Naive thymus-derived CD4-positive, alpha-beta T cell (primary cell): Measurements from ENCODE around the gene ALKBH4. TPM values are rescaled to one million over a fixed set of nuclear protein-coding genes. Genes with fewer than 3 reads are reported as not detected.
A peak's percentile ranks its signal among the peaks of the same experiment; 100 is the strongest.
"Not testable (repeated sequence)": the region's sequence is repeated elsewhere in the genome, so short reads cannot be mapped to it uniquely, and the experiment has no call there.

Experiments
- ATAC-seq: fragments of 150-1000 bp; cut with Tn5 transposase; 2 replicates; pipeline ENCODE4 v1.10.0; 2021; ENCODE audit warnings: mild to moderate bottlenecking, moderate library complexity
- CTCF ChIA-PET: fragments of 350-600 bp; sonication (Branson Sonifier 250); formaldehyde crosslinking; loops from one replicate; lab custom pipeline; 2021; ENCODE audit warnings: antibody characterized with exemption; lab: Charles Lee
- POLR2A ChIA-PET: fragments of 350-600 bp; sonication (Branson Sonifier 250); formaldehyde crosslinking; loops from one replicate; lab custom pipeline; 2021; ENCODE audit warnings: antibody characterized with exemption, inconsistent platforms; lab: Charles Lee
- DNase-seq, 9 donors: peaks; one replicate each; pipeline versions ENCODE4 v3.0.0 to v3.0.0-alpha.2; 2020 to 2022; ENCODE audit warnings: mixed read lengths in 1 of 9
- H3K27ac ChIP-seq: one replicate; pipeline ENCODE4 v1.7.0; 2013; ENCODE audit warnings: mild to moderate bottlenecking, low read depth, low read length, moderate library complexity
- H3K27me3 ChIP-seq, 2 donors: one replicate each; pipeline ENCODE4 v1.7.0; 2013; ENCODE audit warnings: low read length in 2 of 2, mild to moderate bottlenecking in 2 of 2, moderate library complexity in 2 of 2; ENCODE audit not compliant: control insufficient read depth in 2 of 2, insufficient read depth in 2 of 2
- H3K36me3 ChIP-seq, 3 experiments: 1 replicate in 2 of 3; 2 replicates in 1 of 3; pipeline ENCODE4 v1.7.0; 2013; ENCODE audit warnings: low read length in 3 of 3, mild to moderate bottlenecking in 3 of 3, moderate library complexity in 1 of 3; ENCODE audit not compliant: insufficient read depth in 3 of 3, control insufficient read depth in 2 of 3
- H3K4me1 ChIP-seq, 2 donors: one replicate each; pipeline ENCODE4 v1.7.0; 2013; ENCODE audit warnings: low read length in 2 of 2, mild to moderate bottlenecking in 2 of 2, moderate library complexity in 1 of 2; ENCODE audit not compliant: control insufficient read depth in 2 of 2, insufficient read depth in 2 of 2
- H3K4me3 ChIP-seq: 2 replicates; pipeline ENCODE4 v1.7.0; 2013; ENCODE audit warnings: mild to moderate bottlenecking, low read length
- H3K9me3 ChIP-seq, 3 experiments: 1 replicate in 2 of 3; 2 replicates in 1 of 3; pipeline ENCODE4 v1.7.0; 2013; ENCODE audit warnings: low read length in 3 of 3; ENCODE audit not compliant: control insufficient read depth in 2 of 3
- H3K27ac Mint-ChIP-seq, 9 donors: one replicate each; pipeline ENCODE4 v1.8.0; 2020 to 2022; ENCODE audit warnings: mixed read lengths in 9 of 9, mild to moderate bottlenecking in 8 of 9, moderate library complexity in 5 of 9, inconsistent platforms in 2 of 9
- H3K27me3 Mint-ChIP-seq, 5 donors: one replicate each; pipeline ENCODE4 v1.8.0; 2021 to 2022; ENCODE audit warnings: mixed read lengths in 5 of 5, mild to moderate bottlenecking in 1 of 5
- H3K36me3 Mint-ChIP-seq, 5 donors: one replicate each; pipeline ENCODE4 v1.8.0; 2020 to 2022; ENCODE audit warnings: mixed read lengths in 5 of 5, mild to moderate bottlenecking in 3 of 5, inconsistent platforms in 1 of 5
- H3K4me1 Mint-ChIP-seq, 7 donors: one replicate each; pipeline ENCODE4 v1.8.0; 2020 to 2022; ENCODE audit warnings: mixed read lengths in 7 of 7, mild to moderate bottlenecking in 3 of 7, inconsistent platforms in 1 of 7
- H3K4me3 Mint-ChIP-seq, 10 donors: one replicate each; pipeline ENCODE4 v1.8.0; 2020 to 2022; ENCODE audit warnings: mild to moderate bottlenecking in 10 of 10, mixed read lengths in 10 of 10, moderate library complexity in 6 of 10, inconsistent platforms in 2 of 10
- H3K9me3 Mint-ChIP-seq, 11 donors: one replicate each; pipeline ENCODE4 v1.8.0; 2020 to 2022; ENCODE audit warnings: mixed read lengths in 11 of 11, mild to moderate bottlenecking in 4 of 11, inconsistent platforms in 1 of 11, moderate library complexity in 1 of 11
- intact Hi-C, 2 donors: fragments of 100-400 bp; cut with micrococcal nuclease; formaldehyde crosslinking; loops; one replicate each; pipeline ENCODE4 v1.15.1; 2023
- polyA plus RNA-seq, 2 donors: library from polyadenylated mRNA; unstranded; fragments of 300-500 nt; fragmentation: Illumina TruSeq; gene quantifications; one replicate each; pipeline ENCODE4 v1.2.3, GENCODE V29; 2021
- total RNA-seq, 6 experiments: library from RNA in 5 of 6; stranded (reverse) in 5 of 6; gene quantifications; 1 replicate in 5 of 6; 2 replicates in 1 of 6; pipeline ENCODE4 v1.2.3 and lab custom pipeline; 2021 to 2026

The ALKBH4 gene
- total and polyA plus RNA-seq, 7 experiments from 2014 or later = 4.0 to 24.7 (median 11.7) TPM

DNA sequence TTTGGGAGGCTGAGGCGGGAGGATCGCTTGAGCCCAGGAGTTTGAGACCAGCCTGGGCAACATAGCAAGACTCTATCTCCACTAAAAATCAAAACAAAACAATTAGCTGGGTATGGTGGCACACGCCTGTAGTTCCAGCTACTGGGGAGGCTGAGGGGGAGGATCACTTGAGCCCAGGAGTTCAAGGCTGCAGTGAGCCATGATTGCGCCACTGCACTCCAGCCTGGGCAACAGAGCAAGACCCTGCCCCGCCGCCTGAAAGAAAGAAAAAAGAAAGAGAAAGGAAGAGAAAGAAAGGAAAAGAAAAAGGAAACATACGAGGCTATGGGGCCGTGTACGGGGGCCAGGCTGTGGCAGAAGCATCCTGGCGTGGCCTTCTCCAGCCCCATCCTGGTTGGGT is 9.7 kb downstream of the ALKBH4 start:
- H3K9me3 Mint-ChIP-seq, H3K36me3 Mint-ChIP-seq, H3K4me3 ChIP-seq, H3K27me3 Mint-ChIP-seq, H3K9me3 ChIP-seq, DNase-seq, H3K27ac Mint-ChIP-seq, H3K4me3 Mint-ChIP-seq, H3K4me1 Mint-ChIP-seq, H3K4me1 ChIP-seq, H3K27ac ChIP-seq, H3K27me3 ChIP-seq, ATAC-seq, intact Hi-C loops: not testable (repeated sequence)
- peaks cover 0 to 44% (median 0%) of the 10 kb centered on the region in 3 experiments for H3K36me3 ChIP-seq
- CTCF ChIA-PET = interaction anchor here (0.6 kb wide), 1 partner anchor 11 kb away, joined by 4 read pairs; no protein-coding TSS in a partner anchor
- POLR2A ChIA-PET = interaction anchor here (0.6 to 1.4 kb wide), 4 partner anchors 9 to 68 kb away, joined by 3 to 5 read pairs (median 3); partner anchors contain the start of gene ALKBH4

DNA sequence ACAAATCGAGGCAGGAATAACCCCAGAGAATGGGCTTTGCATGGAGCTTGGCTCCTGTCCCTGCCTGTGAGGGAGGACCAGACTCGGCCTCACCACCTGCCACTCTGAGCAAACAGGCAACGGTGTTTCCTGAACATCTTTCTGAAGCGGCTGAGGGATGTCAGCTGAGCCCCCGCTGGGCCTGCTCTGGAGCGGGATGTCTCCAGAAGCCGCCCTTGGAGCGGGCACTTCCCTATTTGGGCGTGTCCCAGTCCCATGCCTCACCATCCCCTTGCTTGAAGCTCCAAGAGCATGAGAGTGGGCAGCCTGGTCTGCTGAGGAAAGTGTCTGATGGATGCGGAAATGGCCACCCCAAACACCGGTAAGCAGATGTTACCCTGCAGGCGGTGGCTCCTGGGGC is 10.2 kb downstream of the ALKBH4 start:
- Histone ChIP-seq H3K27ac (no peak overlapping the region), H3K4me3 (no peak overlapping the region), H3K27me3 (no peaks in the 10 kb centered on the region), H3K9me3 (no peaks in the 10 kb centered on the region), H3K36me3 (peaks cover 0 to 42% (median 0%) of the 10 kb centered on the region in 3 experiments), H3K4me1 (no peaks in the 10 kb centered on the region)
- Mint-ChIP-seq H3K4me3 (no peak overlapping the region), H3K27me3 (no peaks in the 10 kb centered on the region), H3K36me3 (peaks cover 0 to 2% (median 0%) of the 10 kb centered on the region in 5 donors), H3K4me1 (peaks cover 0 to 5% (median 0%) of the 10 kb centered on the region in 7 donors), H3K27ac (no peak overlapping the region), H3K9me3 (no peaks in the 10 kb centered on the region)
- CTCF ChIA-PET = no interaction called here
- no peak for DNase-seq
- POLR2A ChIA-PET = interaction anchor here (0.6 to 0.8 kb wide), 3 partner anchors 11 to 37 kb away, joined by 3 read pairs; no protein-coding TSS in a partner anchor
- intact Hi-C loops = no loop called here
- no peak for ATAC-seq

- no peaks in the 10 kb centered on the region for H3K9me3 Mint-ChIP-seq
- intact Hi-C loops = no loop called here
Measured at GRCh38 chr7:102453319-102453718, 11.3 kb downstream of the ALKBH4 start.

DNA sequence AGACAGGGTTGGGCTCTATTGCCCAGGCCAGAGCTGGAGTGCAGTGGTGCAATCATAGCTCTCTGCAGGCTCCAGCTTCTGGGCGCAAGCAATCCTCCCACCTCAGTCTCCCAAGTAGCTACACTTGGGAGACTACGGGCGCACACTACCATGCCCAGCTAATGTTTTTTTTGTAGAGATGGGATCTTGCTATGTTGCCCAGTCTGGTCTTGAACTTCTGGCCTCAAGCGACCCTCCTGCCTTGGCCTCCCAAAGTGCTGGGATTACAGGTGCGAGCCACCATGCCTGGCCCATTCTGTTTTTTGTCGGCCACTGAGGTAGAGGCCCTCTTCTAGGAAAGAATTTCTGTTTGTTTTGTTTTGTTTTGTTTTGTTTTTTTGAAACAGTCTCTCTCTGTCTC is 12.2 kb downstream of the ALKBH4 start:
- intact Hi-C loops = no loop called here

More at GRCh38 chr7:102453319-102453718, 11.3 kb downstream of the ALKBH4 start:
- H3K27ac ChIP-seq = no peak overlapping the region
- DNase-seq (no peak), ATAC-seq (no peak)
- no peaks in the 10 kb centered on the region for H3K9me3 ChIP-seq
- H3K27me3 ChIP-seq = no peaks in the 10 kb centered on the region
- Mint-ChIP-seq H3K36me3 (peaks cover 0 to 2% (median 0%) of the 10 kb centered on the region in 5 donors), H3K27me3 (no peaks in the 10 kb centered on the region), H3K4me3 (no peak overlapping the region), H3K4me1 (peaks cover 0 to 5% (median 0%) of the 10 kb centered on the region in 7 donors), H3K27ac (peak overlapping the region in 1 of 9 donors; percentile 33)
- no peak overlapping the region for H3K4me3 ChIP-seq
- CTCF ChIA-PET = interaction anchor here (5.3 kb wide), 1 partner anchor 43 kb away, joined by 26 read pairs; no protein-coding TSS in a partner anchor
- POLR2A ChIA-PET = no interaction called here
- H3K4me1 ChIP-seq = no peaks in the 10 kb centered on the region
- H3K36me3 ChIP-seq = peaks cover 0 to 34% (median 0%) of the 10 kb centered on the region in 3 experiments

DNA sequence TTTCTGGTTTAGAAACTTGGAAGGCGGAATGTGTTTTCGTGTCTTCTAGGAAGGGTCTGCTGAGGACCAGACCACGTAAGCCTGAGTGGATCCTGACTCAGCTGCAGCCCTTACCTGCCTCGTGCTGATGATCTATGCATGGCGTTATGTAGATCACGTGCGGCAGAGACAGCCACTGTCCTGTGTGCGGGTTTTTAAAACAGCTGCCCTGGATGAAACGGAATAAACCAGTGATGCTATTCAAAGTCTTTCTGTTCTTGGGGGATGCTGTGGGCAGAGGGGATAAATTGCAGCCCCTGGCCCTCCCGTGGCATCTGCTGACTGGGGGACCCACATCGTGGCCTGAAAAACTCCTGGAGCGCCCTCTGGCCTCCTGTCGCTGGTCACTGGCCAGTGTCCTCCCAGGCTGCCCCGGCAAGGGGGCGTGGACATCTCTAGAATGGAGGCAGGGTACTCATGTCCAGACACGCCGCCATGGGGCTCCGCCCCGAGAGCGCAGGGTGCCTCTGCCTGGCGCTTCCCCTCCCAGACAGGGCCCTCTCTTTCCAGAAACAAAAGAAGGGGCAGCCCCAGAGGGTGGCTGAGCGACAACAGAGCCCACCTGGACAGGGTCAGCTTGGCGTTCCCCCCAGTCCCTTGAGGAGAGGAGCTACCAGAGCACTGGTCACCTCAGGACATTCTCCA is 13.2 kb downstream of the ALKBH4 start:
- no peaks in the 10 kb centered on the region for H3K27me3 Mint-ChIP-seq
- no peak overlapping the region for H3K27ac ChIP-seq
- no peak overlapping the region for H3K27ac Mint-ChIP-seq
- ChIA-PET POLR2A (interaction anchor here (0.8 to 2.0 kb wide), 3 partner anchors 17 to 54 kb away, joined by 3 to 10 read pairs (median 6); no protein-coding TSS in a partner anchor), CTCF (interaction anchor here (0.6 to 5.3 kb wide), 4 partner anchors 36 to 42 kb away, joined by 3 to 32 read pairs (median 16); no protein-coding TSS in a partner anchor)
- H3K4me1 Mint-ChIP-seq = peaks cover 0 to 5% (median 0%) of the 10 kb centered on the region in 7 donors
- DNase-seq = no peak
- no peaks in the 10 kb centered on the region for H3K36me3 Mint-ChIP-seq
- H3K9me3 Mint-ChIP-seq = no peaks in the 10 kb centered on the region
- H3K9me3 ChIP-seq = no peaks in the 10 kb centered on the region
- no peaks in the 10 kb centered on the region for H3K4me1 ChIP-seq
- no peak for ATAC-seq
- intact Hi-C loops = no loop called here
- H3K4me3 ChIP-seq = no peak overlapping the region
- no peaks in the 10 kb centered on the region for H3K27me3 ChIP-seq
- H3K4me3 Mint-ChIP-seq = no peak overlapping the region
- H3K36me3 ChIP-seq = peaks cover 0 to 34% (median 0%) of the 10 kb centered on the region in 3 experiments

More for the DNA sequence above, 12.2 kb downstream of the ALKBH4 start:
- Mint-ChIP-seq H3K4me1 (peaks cover 0 to 5% (median 0%) of the 10 kb centered on the region in 7 donors), H3K27me3 (no peaks in the 10 kb centered on the region), H3K4me3 (no peak overlapping the region), H3K27ac (no peak overlapping the region), H3K9me3 (no peaks in the 10 kb centered on the region), H3K36me3 (no peaks in the 10 kb centered on the region)
- Histone ChIP-seq H3K4me3 (no peak overlapping the region), H3K27me3 (no peaks in the 10 kb centered on the region), H3K4me1 (no peaks in the 10 kb centered on the region), H3K9me3 (no peaks in the 10 kb centered on the region), H3K27ac (no peak overlapping the region), H3K36me3 (peaks cover 0 to 34% (median 0%) of the 10 kb centered on the region in 3 experiments)
- ATAC-seq = no peak
- CTCF ChIA-PET = interaction anchor here (0.6 to 5.3 kb wide), 5 partner anchors 37 to 71 kb away, joined by 3 to 26 read pairs (median 3); no protein-coding TSS in a partner anchor
- POLR2A ChIA-PET = interaction anchor here (0.8 kb wide), 1 partner anchor 18 kb away, joined by 3 read pairs; no protein-coding TSS in a partner anchor
- no peak for DNase-seq

DNA sequence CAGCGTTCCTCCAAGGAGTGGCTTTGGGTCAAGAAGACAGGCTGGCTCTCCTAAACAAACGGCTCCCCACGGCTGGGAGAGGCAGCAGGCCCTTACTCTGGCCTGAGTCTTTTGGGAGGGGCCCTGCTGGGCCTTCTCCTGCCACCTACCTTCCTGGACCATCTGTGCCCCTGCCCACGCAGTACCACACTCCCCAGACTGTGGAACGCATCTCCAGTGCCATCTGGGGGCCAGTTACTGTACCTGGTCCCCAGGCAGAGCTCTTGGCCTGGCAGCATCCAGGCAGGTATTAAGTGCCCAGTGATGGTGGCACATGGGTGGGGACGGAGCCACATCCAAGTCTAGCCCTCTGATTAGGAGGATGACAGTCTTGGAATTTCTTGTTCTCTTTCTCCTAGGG is 14.4 kb downstream of the ALKBH4 start:
- no peaks in the 10 kb centered on the region for H3K27me3 Mint-ChIP-seq
- H3K36me3 ChIP-seq = peaks cover 0 to 26% (median 0%) of the 10 kb centered on the region in 3 experiments
- no peak overlapping the region for H3K4me3 Mint-ChIP-seq
- peak; percentile 91 for ATAC-seq
- H3K27me3 ChIP-seq = no peaks in the 10 kb centered on the region
- peak in 7 of 9 donors; percentile 50 to 65 (median 57) for DNase-seq
- H3K36me3 Mint-ChIP-seq = peaks cover 0 to 6% (median 0%) of the 10 kb centered on the region in 5 donors
- peak overlapping the region in 5 of 9 donors; percentile 36 to 75 (median 62) for H3K27ac Mint-ChIP-seq
- no peaks in the 10 kb centered on the region for H3K9me3 Mint-ChIP-seq
- ChIA-PET POLR2A (interaction anchor here (0.5 to 2.0 kb wide), 9 partner anchors 11 to 47 kb away, joined by 3 to 10 read pairs (median 3); no protein-coding TSS in a partner anchor), CTCF (interaction anchor here (0.6 to 5.3 kb wide), 15 partner anchors 13 to 1814 kb away, joined by 3 to 32 read pairs (median 4); partner anchors contain the start of gene PRKRIP1)
- no peaks in the 10 kb centered on the region for H3K4me1 ChIP-seq
- peaks cover 0 to 5% (median 2%) of the 10 kb centered on the region in 7 donors for H3K4me1 Mint-ChIP-seq
- intact Hi-C loops = loop anchor here (1.0 kb wide), 3 partner anchors 38 to 171 kb away; no protein-coding TSS in a partner anchor
- H3K9me3 ChIP-seq = no peaks in the 10 kb centered on the region
- H3K4me3 ChIP-seq = no peak overlapping the region
- H3K27ac ChIP-seq = no peak overlapping the region
